HuH-7 (cell line): ENCODE results near the gene WWOX.

Experiments
- DNase-seq: peaks from one replicate; pipeline ENCODE4 v3.0.0; 2011; ENCODE audit warnings: low spot score

WWOX gene

DNA sequence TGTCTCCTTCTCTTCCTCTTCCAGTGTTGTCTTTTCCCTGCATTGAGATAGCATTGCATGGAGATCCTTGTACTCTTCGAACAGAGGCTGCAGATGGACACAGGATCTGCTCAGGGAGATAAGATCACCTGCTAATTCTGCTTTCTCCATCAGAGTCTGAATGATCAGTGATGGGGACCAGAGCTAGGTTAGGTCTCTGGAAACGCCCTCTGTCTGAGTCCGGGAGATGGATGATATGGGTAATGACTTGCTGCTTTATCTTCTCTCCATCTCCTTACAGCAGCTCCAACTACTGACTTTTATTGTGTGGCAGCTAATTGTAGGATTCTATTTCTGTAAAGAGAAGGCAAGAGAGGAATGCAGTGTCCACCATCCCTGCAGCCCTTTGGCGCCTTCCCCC, 435.6 kb downstream of the WWOX start:
- no peak for DNase-seq

DNA sequence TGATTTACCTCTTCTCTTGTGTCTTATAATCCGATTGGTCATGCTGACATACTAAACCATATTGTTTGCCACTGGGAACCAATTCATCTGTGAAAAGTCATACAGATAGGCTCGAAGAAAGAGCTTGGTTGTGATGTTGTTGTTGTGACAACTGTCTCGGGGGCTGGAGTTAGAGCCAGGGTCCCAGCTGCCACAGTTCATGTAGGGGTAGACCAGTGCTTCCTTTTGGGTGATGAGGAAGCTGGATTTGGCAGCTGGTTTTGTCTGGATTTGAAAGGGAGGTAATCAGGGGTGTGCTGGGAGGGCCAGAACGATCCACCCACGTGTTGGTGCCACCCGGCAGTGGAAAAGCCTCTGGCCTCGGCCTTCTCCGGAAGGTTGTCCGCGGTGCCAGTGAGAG, 438.1 kb downstream of the WWOX start:
- DNase-seq: no peak

DNA sequence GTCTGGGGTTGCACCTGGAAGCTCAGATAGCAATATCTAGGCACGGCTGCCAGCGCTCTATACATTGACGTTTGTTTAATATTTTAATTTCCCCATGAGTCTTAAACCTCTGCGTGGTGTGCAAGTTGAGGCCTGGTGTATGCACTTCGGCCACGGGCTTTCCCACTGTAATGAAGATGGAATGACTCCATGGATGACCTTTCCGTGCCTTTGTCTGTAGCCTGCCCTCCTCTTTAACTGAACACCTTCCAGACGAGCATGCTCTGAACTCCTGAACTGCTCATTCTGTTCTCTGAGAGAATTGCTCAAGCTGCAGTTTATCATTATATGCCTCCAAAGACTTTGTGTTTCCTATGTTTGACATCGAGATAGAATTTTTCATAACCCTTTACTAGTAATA, 438.8 kb downstream of the WWOX start:
- no peak for DNase-seq

DNA sequence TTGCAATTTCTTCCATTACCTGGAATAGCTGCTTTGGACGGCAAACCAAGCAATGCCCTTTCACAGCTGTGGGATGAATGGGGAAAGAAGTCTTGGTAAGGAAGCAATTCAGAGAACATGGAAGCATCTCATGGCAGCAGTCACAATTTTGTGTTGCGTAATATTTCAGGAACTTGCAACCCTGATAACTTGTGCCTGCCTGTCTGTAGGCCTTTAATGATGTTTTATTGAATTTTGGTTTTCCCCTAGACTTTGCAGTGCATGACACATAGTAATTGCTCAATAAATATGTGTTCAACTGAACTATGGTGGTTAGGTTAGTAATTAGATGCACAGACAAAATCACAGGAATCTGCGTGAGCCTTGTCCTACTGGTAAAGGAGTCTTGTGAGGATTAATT, 439.5 kb downstream of the WWOX start:
- DNase-seq: no peak

DNA sequence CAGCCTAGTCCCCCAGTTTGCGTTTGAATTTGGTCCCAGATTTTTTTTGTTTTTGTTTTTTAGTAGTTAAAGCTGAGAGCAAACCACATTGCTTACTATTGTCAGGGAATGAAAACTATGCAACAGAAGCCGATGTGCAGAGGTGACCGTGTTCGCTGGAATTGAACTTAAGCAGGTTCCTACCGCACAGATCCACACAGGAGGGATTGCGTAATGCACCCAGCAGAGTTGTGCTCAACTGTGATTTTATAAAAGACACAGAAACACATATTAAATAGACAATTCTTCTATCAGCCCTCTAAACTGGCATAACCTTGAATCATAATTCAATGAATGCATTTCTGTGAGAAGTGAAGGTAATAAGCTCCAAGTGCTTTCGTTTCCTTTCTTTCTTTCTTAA, 443.0 kb downstream of the WWOX start:
- no peak for DNase-seq

DNA sequence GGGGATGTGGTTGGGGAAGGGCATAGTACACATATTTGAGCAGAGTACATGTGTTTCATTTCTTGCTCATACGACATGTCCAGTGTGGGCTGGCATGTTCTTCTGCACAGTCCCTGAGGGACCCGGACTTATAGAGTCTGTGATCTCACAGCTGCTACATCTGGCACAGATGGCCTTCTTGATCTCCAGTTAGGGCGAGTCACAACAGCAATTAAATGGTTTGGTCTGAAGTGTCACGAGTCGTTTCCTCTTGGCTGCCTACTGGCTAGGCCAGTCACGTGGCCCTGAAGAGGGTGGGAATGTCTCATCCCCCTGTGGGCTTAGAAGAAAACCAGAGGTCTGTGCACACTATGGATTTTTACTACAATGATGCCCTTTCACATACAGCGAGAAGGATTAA, 443.6 kb downstream of the WWOX start:
- no peak for DNase-seq

DNA sequence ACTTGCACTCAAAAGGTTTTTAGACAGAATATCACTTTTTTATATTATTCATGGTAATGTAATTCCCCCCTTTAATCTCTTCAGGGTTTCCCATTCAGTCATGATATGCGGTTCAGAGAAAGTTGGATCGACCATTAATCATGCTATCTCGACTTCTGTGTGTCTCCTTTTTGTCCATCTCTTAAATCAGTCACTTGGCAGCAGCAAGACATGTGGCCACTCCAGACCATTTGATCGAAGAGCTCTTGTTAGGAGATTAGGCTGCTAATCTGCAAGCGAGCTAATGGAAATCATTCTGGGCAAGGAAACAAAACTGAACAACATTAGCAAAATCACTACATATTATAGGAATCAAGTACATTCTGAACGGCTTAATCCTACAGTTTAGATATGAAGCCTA, 449.9 kb downstream of the WWOX start:
- no peak for DNase-seq

DNA sequence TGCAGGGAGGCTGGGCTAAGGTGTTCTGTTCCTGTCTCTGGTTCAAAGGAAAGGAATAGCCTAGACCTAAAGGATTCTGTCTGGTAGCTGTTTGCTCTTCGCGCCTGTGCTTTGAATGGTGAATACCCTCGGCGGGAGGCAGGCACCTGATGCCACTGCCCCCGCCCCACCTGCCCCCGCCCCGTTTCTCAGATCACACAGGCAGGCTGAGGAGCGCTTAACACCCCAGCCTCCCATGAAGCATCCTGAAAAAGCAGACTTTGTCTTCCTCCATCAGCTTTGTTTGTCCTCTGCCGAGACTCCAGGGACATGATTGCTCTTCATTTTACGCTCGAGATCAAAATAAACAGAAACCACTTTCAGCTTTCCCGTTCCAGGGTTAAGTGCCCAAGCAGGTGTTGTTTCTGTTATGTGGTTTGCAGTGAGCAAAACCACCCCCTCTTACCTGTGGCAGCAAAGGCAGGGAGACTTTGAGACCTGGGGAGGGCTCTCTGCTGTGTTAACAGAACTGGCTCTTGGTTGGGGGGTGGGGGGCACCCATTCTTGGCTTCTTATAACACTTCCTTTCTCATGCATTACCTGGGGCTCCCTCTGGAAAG, 452.1 kb downstream of the WWOX start:
- no peak for DNase-seq

DNA sequence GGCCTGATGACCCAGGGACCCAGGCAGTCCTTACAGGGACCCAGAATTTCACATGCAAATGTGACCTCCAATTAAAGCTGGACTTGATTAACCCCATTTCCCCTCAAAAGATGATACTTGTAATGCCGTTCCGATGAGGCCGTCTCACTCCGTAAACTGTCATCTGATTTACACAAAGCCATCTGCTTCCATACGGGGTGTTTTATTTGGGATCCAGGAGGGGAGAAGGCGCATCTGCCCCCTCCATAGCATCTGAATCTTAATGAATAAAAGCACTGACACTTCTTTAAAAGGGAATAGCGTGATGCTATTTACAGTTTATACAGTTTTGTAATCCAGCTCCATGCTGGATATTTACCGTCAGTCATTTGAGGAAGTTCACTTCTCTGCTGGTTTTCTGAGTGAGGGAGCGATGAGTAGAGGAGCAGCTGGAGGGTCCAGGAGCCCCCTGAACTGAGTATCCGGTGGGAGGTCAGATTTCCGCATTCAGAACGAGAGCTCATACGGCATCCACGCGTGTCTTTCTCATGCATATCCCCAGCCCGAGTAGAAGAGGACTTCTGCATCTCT, 452.7 kb downstream of the WWOX start:
- DNase-seq: no peak

DNA sequence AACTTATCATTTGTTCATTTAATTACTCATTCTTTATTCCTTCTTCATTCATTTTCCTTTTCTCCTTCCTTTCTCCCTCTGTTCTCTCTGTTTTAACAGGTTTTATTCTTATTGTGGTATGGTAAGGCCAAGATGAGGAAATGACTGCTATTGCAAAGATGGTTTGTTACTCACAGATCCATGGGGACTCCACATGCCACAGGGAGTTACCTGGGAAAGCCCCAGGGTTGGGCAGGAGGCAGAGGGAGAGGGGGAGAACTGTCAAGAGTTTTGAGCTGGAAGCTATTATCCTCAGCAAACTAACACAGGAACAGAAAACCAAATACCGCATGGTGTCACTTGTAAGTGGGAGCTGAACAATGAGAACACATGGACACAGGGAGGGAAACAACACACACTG, 453.3 kb downstream of the WWOX start:
- no peak for DNase-seq

DNA sequence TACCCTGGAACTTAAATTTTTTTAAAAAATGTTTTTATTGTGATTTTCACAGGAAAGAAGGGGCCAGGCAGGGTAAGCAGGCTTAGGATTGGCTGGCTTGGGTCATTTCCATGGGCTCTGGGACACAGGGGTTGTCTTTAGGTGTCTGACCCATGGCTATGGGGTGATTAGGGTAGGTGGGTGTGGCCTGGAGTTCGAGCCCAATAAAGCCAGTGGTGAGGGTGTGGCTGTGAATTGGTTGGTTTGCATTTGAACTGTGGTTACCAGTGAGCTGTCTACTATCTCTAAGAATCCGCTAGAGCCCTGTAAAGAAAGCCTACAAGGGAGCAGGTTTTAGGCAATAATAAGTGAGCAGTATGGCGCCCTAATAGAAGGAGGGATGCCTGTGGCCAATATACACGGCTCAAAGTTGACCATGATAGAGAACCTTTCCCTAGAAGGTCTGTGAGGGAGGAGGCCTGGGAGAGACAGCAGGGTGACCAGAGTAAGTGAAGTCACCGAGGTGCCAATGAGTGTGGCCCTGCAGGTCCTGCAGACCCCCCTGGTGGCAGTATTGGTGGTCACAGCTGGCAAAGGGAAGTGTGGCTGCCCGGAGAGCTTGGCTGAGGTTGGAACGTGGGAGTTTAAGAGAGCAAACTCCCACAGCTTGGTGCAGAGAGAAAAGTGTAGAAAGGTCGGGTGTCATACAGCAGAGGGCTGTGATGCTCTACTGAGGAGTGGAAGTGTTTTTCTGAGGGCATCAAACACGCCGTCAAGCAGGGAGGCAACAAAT, 454.0 kb downstream of the WWOX start:
- DNase-seq: no peak

DNA sequence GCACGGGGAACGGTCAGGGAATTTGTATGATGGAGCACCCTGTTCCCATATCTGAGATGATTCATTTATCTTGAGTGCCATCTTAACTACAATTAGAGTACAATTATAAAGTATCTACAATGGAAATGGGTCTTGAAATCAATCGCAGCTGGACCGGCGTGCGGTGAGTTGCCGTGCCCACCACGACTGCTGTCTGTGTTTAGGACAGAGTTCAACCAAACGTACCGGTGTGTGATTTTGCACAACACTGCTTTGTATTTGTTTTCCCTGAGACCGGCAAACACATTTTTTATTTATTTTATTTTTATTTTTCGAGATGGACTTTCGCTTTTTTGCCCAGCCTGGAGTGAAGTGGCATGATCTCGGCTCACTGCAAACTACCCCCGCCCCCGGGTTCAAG, 457.0 kb downstream of the WWOX start:
- no peak for DNase-seq

DNA sequence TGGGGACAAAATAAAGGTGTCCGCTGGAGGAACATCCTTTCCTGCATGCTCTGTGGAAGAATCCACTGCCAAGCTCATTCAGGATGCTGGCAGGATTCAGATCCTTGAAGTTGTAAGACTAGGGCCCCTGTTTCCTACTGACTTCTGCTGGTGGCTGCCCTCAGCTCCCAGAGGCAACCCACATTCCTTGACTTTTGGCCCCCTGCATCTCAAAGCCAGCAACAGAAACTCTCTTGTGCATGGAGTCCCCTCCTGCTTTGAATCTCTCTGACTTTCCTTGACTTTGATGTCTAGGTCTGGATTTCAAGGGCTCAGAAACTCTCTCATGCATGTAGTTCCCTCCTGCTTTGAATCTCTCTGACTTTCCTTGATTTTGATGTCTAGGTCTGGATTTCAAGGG, 461.5 kb downstream of the WWOX start:
- DNase-seq: no peak

DNA sequence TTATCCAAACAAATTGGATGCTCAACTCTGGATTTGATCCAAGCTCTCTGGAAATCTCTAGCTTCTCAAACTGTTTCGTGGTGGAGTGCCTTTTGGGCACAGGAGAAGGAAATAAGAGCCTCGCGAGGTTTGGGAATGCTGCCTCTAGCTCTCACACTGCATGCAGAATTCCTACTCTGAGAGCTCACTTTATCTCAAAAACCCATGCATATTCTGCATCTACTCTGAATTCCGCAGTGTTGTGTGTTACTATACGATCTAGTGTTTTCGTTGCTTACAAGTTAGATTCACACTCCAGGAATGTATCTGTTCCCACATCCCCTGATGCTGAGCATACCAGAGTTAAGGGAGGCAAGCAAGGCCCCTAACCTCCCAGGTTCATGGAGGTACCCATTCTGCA, 462.7 kb downstream of the WWOX start:
- no peak for DNase-seq

DNA sequence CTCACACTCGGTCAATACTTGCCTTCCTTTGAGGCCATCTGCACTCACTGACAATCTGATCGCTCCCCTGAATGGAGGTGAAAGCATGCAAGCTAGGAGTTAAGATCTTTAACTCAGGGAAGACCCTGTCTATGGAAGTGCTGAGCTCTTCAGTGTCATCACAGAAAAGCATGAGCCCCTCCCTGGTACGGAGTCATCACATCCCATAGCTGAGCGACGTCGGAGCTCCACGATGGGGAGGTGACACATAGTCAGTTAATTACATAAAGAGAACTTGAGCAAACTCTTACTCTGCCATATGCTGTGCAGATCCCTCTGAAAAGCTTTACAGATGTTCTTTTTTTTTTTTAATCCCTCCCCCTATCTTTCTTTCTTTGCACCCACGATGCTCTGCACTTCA, 463.2 kb downstream of the WWOX start:
- no peak for DNase-seq

DNA sequence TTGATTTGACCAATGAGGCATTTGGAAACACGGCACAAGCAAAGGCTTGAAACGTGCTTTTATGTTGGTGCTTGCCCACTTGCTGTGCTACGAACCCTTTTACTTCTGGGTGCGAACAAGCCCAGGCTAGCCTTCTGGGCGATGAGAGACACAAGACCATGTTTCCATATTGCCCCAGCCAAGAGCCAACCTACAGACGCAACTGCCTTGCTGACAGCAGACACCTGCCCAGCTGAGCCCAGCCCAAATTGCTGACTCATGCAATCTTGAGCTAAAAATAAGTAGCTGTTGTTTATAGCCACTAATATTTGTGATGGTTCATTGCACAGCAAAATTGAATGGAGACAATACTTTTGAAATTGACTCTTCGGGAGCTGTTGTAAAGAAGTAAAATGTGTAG, 464.5 kb downstream of the WWOX start:
- DNase-seq: no peak

DNA sequence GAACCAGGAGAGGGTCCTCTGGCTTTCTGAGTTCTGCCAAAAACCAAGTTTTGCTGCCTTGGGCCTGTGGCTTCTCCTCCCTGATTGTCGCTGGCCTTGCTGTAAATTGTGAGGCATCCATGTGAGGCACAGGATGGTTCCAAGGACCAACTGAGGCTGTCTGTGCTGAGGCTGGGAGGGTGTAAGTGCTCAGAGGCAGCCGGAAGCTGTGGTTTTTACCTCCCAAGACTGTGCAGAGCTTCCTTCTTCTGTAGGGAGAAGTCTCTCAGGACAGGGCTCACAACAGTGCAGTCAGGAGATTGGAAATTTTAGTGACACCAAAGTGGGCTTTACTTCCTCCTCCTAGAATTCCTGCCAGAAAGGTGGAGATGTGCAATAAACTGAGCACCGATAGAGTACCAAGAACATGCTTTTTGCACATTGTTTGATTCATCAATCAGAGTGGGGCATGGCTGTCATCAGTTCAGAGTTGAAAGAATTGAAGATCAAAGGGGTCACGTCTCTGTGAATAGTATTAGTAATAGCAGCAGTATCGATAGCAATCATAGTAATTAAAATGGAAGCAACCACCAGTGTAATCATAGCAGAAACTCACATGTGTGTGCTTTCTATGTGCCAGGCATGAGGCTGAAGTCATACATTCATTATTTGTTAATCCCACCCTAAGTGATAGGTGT, 467.1 kb downstream of the WWOX start:
- no peak for DNase-seq

DNA sequence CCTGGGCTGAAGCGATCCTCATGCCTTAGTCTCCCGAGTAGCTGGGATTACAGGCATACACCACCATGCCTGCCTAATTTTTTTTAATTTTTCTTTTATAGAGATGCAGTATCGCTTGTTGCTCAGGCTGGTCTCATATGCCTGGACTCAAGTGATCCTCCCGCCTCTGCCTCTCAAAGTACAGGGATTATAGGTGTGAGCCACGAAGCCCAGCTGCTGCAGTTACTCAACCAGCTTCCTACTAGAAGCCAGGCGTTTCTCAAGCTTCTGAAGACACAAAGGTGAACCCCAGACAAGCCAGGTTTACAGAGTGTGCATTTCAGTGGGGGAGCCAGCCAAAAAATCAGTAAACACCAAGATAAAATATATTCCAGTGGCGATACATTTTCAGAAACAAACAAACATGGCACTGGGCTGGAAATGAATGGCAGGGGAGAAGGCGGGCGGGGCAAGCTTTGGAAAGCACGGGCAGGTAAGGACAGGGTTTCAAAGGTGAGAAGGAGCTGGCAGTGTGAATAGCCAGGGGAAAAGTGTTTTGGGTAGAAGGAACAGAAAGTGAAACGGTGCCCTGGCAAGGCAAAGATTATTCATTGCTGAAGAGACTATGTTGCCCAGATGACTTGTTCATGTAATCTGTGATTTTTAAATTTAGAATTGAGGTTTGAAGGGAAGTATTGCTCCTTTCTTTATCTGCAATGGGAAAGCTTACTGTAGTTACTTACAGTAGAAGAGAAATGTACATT, 471.1 kb downstream of the WWOX start:
- no peak for DNase-seq

DNA sequence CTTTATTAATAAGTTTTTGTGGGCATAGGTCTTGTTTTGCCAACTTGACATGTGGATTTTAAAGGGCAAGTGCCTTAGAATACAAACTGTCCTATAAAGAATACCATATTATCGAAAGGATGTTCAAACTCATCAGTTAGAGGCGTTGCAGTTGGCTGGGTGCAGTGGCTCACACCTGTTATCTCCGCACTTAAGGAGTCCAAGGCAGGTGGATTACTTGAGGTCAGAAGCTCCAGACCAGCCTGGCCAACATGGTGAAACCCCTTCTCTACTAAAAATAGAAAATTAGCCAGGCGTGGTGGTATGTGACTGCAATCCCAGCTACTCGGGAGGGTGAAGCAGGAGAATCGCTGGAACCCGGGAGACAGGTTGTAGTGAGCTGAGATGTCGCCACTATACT, 472.0 kb downstream of the WWOX start:
- no peak for DNase-seq

DNA sequence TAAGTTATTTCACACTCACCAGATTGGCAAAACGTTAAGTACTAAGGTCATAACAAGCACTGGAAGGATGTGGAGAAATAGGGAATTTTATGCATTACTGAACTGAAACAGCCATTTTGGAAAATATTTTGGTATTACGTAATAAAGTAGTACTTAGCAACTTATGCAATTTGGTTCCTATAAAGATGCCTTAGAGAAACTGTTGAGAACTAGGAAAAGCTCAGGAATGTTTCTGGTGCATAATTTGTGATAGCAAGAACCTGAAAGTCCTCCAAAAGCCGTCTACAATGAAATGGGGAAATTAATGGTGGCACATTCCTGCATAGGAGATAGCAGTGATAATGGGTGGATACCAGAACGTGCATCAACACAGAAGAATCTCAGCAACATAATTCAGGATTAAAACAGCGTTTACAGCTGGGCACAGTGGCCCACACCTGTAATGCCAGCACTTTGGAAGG, 472.5 kb downstream of the WWOX start:
- DNase-seq: no peak

DNA sequence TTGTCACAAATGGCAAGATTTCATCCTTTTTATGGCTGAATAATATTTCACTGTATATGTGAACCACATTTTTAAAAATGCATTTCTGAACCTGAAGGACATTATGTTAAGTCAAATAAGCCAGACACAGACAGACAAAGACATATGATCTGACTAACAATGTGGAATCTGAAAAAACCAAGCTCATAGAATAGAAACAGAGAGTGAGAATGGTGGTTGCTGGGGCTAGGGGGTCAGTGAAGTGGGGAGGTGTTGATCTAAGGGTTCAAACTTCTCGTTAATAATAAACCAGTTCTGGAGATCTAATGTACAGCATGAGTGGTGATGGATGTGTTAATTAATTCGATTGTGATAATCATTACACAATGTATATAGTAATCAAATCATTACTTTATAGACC, 475.1 kb downstream of the WWOX start:
- DNase-seq: no peak

DNA sequence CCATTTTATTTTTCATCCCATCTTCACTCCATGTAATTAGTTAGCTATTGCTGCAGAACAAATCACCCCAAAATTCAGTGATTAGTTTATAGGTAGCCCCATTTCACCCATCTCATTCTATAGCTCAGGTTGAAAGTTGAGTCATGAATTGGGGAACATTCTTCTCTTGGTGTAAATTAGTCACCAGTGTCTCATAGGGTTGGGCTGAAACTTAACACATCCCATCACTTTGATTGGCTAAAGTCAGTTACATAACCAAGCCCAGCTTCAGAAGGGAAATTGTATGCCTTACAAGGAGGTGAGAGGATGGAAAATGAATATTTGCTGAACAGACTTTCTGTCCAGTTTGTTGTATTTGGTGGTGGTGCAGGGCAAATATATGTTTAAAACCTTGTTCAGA, 477.5 kb downstream of the WWOX start:
- DNase-seq: no peak

DNA sequence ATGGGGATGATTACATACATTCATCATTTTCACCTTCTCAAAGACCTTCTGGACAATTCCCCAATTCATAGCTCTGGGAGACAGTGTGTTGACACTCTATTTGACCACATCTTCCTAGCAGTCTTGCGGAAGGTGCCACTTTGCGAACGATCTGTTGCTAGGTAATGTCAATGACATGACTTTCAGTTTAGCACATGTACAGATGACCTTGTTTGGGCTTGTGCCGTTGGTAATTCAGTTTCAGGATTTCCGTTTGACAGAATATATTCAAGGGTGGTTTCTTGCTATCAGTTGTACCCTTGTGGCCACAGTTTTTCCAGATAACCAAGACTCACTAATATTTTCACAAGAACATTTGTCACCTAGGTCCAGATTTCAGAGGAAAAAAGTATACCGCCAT, 478.2 kb downstream of the WWOX start:
- DNase-seq: no peak
